ENCODE measurements around the gene TMEM107. TPM values are rescaled to one million over a fixed set of nuclear protein-coding genes. Genes with fewer than 3 reads are reported as not detected.

The TMEM107 gene
- total RNA-seq: 28.2 and 45.3 TPM in 2 replicates

GRCh38 chr17:8176197-8176940 lies at the start of gene TMEM107:
TMEM107 (minus strand) TSS chr17:8176380; CDS start chr17:8176286, 94 bp downstream.

GRCh38 chr17:8209907-8210760 lies 34.0 kb upstream of the TMEM107 start, which contains the start of gene AURKB:
AURKB (minus strand) TSS chr17:8210575; CDS start chr17:8210224, 351 bp downstream.

DNA sequence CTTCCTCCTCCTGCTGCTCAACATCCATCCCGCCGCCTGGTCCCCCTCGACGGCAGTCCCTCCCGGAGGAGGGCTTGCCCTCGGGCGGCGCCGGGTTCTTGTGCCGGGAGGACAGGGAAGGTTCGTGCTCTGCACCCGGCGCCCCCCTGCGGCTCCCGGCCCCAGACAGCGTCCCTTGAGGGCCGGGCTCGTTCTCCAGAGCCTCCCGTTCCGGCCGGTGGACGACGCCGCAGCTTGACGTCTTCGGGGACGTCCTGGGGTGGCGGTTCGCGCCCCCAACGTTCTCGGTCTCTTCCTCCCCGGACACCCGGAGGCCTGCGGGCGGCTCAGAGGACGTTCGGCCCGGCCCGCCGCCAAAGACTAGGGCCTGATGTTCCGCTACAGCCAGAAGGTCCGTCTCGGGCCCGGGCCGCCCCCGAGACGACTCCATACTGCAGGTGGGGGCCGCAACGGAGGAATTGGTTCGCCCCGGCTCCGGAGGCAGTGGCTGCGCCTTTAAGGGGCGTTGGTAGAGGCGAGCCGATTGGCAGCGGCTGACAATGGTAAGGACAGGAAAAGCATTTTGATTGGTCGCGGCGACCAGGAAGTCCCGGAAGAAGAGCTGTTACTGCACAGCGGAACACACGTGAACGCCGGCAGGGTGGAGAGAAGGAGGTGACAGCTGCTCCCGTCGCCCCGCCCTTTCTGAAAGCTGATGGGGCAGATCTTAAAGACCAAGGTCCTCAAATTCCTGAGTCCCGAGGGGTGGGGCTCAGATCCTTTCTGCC lies 13.7 kb upstream of the TMEM107 start, which contains the start of gene BORCS6:
BORCS6 (minus strand) TSS at position 470 of the 767 bp plus-strand sequence; CDS start at position 430, 40 bp downstream.

DNA sequence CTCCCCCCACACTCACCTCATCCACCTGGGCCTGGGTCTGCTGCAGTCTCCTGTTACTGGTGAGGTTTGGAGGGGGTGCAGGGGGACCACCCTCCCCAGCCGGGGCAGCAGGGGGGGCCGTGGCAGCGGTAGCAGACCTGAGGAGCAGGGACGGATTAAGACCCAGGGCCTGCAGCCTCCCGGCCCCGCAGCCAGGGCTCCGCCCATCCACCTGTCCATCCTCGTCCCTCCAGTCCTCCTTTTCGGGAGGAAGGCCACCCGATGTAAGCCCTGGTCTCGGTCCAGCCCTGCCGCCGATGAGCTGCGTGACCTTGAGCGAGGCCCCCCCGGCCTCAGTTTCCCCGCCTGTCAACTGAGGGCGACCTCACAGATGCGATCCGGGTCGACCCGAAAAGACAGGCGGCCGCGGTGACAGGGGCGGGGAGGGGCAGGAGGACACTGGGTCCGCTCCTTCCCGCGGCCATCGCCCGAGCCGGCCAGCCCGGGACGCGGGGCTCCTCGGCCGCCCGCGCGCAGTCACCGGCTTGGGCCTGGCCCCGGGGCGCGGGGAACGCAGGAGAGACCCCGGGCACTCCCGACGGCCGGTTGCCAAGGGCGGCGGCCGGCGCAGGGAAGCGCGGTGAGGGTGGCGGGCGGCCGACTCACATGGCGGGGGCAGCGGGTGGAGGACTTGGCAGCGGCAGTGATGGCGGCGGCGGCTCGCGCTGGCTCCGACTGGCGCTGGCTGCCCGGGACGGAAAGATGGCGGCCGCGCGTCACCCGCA lies 13.8 kb downstream of the TMEM107 start, which contains the start of gene VAMP2:
VAMP2 (minus strand) TSS at position 716 of the 764 bp plus-strand sequence; CDS start at position 647, 69 bp downstream.

DNA sequence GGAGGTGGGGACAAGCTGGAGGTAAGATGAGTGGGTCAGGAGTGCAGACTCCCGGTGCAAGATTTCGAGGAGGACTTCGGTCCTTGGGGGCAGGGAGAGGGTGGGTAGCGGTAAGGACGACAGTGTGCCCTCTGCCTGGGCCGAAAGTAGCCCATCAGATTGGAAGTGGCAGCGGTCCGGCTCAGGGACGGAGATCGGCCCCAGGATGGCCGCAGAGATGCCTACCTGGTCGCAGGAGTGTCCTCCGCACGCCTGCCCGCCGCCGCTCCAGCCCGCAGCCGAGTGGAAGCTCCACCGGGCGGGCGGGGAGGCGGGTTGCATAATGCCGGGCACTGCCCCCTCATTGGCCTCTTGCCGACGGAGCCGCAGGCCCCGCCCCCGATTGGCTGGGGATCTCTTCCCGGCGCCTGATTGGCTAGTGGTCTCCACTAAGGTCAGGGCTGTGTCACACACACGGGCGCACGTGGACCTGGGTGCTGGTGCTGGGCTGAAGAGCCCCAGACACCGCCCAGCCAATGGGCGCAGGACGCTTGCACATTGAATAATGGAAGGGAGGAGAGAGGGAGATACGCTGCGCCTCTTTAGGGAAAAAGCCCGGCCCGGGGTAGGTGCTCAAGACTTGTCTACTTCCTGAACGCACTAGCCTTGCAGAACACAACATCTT lies 23.9 kb downstream of the TMEM107 start, which contains the start of gene PER1:
PER1 (minus strand) TSS at position 293 of the 664 bp plus-strand sequence. CDS start 1,698 bp downstream, outside the sequence.

GRCh38 chr17:8123695-8124349 lies 52.4 kb downstream of the TMEM107 start, which contains the start of gene HES7:
HES7 (minus strand) TSS chr17:8124106; CDS start chr17:8124084, 22 bp downstream.

Other genes with a start within 250 kb of the TMEM107 start
- gene KCNAB3, start 246.5 kb downstream of the TMEM107 start, total RNA-seq: 0.11 and 0.17 TPM in 2 replicates
- gene TRAPPC1, start 244.4 kb downstream of the TMEM107 start, total RNA-seq: 49.1 and 54.8 TPM in 2 replicates
- gene CNTROB, start 244.2 kb downstream of the TMEM107 start, total RNA-seq: 10.0 and 11.8 TPM in 2 replicates
- not detected in 2 replicates for gene GUCY2D, start 173.8 kb downstream of the TMEM107 start, total RNA-seq
- not detected in 2 replicates for gene ALOX15B, start 137.3 kb downstream of the TMEM107 start, total RNA-seq
- not detected in 2 replicates for gene ALOX12B, start 88.7 kb downstream of the TMEM107 start, total RNA-seq
- under 0.01 TPM in 1 of 2 replicates, not detected in the other for gene ALOXE3, start 57.9 kb downstream of the TMEM107 start, total RNA-seq
- not detected in 2 replicates for gene HES7, start 52.3 kb downstream of the TMEM107 start, total RNA-seq
- 9.3 and 13.9 TPM in 2 replicates for gene PER1, start 24.0 kb downstream of the TMEM107 start, total RNA-seq
- gene VAMP2, start 13.4 kb downstream of the TMEM107 start, total RNA-seq: 4.0 and 4.2 TPM in 2 replicates
- gene BORCS6, start 13.8 kb upstream of the TMEM107 start, total RNA-seq: 8.5 and 10.7 TPM in 2 replicates
- gene AURKB, start 34.2 kb upstream of the TMEM107 start, total RNA-seq: 5.9 and 6.2 TPM in 2 replicates
- 5.1 and 6.8 TPM in 2 replicates for gene CTC1, start 71.7 kb upstream of the TMEM107 start, total RNA-seq
- gene PFAS, start 72.9 kb upstream of the TMEM107 start, total RNA-seq: 11.5 and 17.3 TPM in 2 replicates
- gene RANGRF, start 112.3 kb upstream of the TMEM107 start, total RNA-seq: 8.8 and 12.8 TPM in 2 replicates
- gene SLC25A35, start 119.0 kb upstream of the TMEM107 start, total RNA-seq: 0.34 and 0.87 TPM in 2 replicates
- gene ARHGEF15, start 133.9 kb upstream of the TMEM107 start, total RNA-seq: 7.3 and 8.3 TPM in 2 replicates
- gene ODF4, start 163.5 kb upstream of the TMEM107 start, total RNA-seq: not detected in 2 replicates
- 3,416 and 4,163 TPM in 2 replicates for gene RPL26, start 206.8 kb upstream of the TMEM107 start, total RNA-seq
- not detected in 2 replicates for gene RNF222, start 221.4 kb upstream of the TMEM107 start, total RNA-seq

Data from dermis lymphatic vessel endothelial cell (primary cell).